NT2/D1 (cell line): ENCODE data around the gene PSEN2.
"Not testable (repeated sequence)": the region's sequence is repeated elsewhere in the genome, so short reads cannot be mapped to it uniquely, and the experiment has no call there.

ENCODE experiments used
- YY1 ChIP-seq: IDR thresholded peaks from 2 replicates; pipeline ENCODE4 v1.6.1; 2011; ENCODE audit not compliant: insufficient read length, insufficient read depth
- ZNF274 ChIP-seq: IDR thresholded peaks from 2 replicates; pipeline ENCODE4 v1.6.1; 2011; ENCODE audit warnings: mild to moderate bottlenecking, low read depth, low read length

- TF ChIP-seq ZNF274, YY1: not testable (repeated sequence)
Measured at GRCh38 chr1:226834179-226834578, 36.2 kb upstream of the PSEN2 start.
